ENCODE measurements around the gene CFAP91. TPM values are rescaled to one million over a fixed set of nuclear protein-coding genes. Genes with fewer than 3 reads are reported as not detected.

Gene CFAP91
- total RNA-seq (1 to 10 TPM; 3.7 TPM), polyA plus RNA-seq (1 to 10 TPM in 1 of 2 donors, under 1 TPM in 1; 0.50 to 8.5 TPM)
- long read RNA-seq, donor 1, full-length matches to known transcripts, result 2 of 3 reads
- long read RNA-seq, donor 1, partial matches to known transcripts, result 0 of 3 reads
- long read RNA-seq, donor 1, other reads (novel, unspliced or antisense), result 1 of 3 reads
- long read RNA-seq, donor 2, full-length matches to known transcripts, result 1 of 1 reads
- long read RNA-seq, donor 2, partial matches to known transcripts, result 0 of 1 reads
- long read RNA-seq, donor 2, other reads (novel, unspliced or antisense), result 0 of 1 reads

DNA sequence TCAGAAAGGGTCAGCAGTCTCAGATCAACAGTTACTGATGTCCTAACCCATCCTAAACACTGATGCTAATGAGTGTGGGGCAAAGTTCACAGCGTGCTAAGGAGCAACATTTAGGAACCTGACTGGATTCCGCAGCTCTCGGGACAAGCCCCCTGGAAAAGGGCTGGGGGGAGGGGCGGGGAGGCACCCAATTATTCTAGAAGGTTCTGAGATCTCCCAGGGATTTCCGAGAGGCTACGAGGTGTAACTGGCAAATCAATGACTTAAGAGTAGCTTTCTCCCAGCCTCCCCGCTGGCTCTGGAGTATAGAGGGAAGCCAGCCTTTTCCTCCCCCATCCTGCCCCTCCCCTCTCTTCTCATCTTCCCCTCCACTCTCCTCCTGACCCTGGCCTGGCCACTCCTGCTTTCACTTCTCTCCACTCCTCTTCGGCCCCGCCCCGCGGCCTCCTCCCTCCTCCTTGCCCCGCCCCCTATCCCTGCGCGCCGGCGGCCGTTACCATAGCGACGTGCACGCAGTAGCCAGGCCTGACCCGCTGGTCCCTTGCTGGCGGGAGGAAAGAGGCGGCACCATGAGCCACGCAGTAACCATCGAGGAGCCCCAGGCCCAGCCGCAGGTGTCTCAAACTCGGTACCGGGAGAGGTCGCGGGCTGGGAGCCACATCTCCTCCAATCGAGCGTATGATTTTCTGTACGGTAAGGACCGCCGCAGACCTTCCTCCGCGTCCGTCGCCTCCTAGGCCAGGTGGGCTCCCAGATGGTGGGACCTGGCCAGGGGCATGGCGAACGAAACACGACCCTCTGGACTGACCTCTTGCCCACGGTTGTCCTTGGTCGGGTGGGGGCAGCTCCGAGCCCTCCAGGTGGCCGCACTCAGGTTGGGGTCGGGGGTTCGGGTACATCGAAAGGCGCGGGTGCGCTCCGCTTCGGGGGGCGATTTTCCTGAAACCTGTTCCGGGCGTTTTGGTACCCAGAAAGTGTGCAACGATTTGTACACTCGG lies at the start of gene CFAP91:
TSS of gene CFAP91 (plus strand) at position 493 of the 998 bp plus-strand sequence. CDS start at position 570, 77 bp downstream.
- H3K36me3 ChIP-seq (ENCODE audit: control insufficient read depth in 1 of 2, insufficient read depth in 2 of 2, low read length in 1 of 2), result no peaks in the 10 kb centered on the region
- no peaks in the 10 kb centered on the region for H3K4me1 ChIP-seq (ENCODE audit: control insufficient read depth in 1 of 2, insufficient read depth in 2 of 2, low read length in 2 of 2)
- H3K27ac ChIP-seq (ENCODE audit: low read depth in 1 of 2, low read length in 2 of 2), result no peak within 1 kb of the TSS
- ATAC-seq (ENCODE audit: low FRiP score), result peak; percentile 100
- DNase-seq, result peak; percentile 99
- no peaks in the 10 kb centered on the region for H3K27me3 ChIP-seq (ENCODE audit: control insufficient read depth in 1 of 2, insufficient read depth in 2 of 2, low read length in 1 of 2)
- intact Hi-C loops (cut with DNase I), result no loop called here
- H3K9me3 ChIP-seq (ENCODE audit: control insufficient read depth, low read length), result no peaks in the 10 kb centered on the region
- WGBS, 2 donors, result 3% methylated on average over 50 to 59 of the region's 59 CpGs
- H3K4me3 ChIP-seq (ENCODE audit: low read length in 2 of 2), result peak within 1 kb of the TSS; percentile 34 to 43

DNA sequence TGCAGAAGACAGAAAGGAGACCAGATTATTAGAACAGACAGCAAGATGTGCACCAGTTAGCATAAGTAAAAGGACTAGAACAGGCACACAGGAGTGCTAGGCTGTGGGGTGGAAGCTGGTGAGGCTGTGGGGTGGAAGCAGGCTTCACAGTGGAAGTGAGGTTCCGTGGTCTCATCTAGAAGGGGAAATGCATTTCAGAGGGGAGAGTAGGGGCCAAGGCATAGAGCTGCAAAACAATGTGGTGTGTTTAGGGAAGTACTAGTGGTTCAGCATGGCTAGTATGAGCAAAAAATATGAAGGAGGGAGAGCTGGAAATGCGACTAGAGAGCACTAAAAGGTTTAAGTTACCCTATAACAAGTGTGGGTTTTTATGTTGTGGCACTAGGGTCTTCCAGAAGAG lies 48.9 kb upstream of the CFAP91 start:
- intact Hi-C loops (cut with DNase I), result no loop called here
- Histone ChIP-seq H3K4me3 (ENCODE audit: low read length in 2 of 2) (no peak overlapping the region), H3K4me1 (ENCODE audit: control insufficient read depth in 1 of 2, insufficient read depth in 2 of 2, low read length in 2 of 2) (no peaks in the 10 kb centered on the region), H3K9me3 (ENCODE audit: control insufficient read depth, low read length) (no peaks in the 10 kb centered on the region), H3K27ac (ENCODE audit: low read depth in 1 of 2, low read length in 2 of 2) (no peak overlapping the region), H3K27me3 (ENCODE audit: control insufficient read depth in 1 of 2, insufficient read depth in 2 of 2, low read length in 1 of 2) (no peaks in the 10 kb centered on the region), H3K36me3 (ENCODE audit: control insufficient read depth in 1 of 2, insufficient read depth in 2 of 2, low read length in 1 of 2) (no peaks in the 10 kb centered on the region)
- ATAC-seq (ENCODE audit: low FRiP score) (no peak), DNase-seq (no peak)
- 45 to 47% methylated on average over 2 of the region's 2 CpGs for WGBS, 2 donors

DNA sequence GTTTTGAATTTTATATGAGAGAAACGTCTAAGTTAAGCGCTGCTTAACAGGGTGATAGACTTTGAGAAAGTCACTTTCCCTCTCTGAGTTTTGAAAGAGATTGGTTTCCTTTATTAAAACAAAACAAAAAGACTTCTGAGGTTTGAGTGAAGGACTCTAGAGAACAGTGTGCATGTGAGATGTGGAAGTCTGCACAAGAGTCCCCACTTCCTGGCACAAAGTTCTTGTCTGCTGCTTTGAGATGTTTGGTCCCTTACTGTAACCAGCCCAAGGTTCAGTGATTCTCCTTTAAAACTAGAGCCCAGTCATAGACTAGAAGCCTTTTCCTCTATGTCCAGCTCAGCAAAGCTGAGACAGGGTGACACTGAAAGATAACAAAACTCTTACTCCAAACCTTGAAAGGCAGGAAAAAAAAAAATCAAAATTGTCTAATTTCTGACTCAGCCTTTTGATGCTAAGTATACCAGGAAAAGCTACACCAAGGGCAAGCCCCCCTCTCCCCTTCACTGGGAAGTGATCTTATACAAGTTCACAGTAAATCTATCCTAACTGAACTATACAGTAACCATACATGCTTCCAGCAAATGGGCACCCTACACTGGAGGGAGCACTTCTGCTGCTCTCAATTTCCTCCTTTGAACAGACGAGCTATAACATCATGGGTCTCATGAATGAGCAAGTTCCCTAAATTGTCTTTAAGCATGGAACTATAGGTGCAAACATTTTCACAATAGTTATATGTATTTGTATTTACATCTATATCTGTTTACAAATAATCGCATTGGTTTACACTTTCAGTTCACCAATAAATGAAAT lies 44.7 kb upstream of the CFAP91 start:
- 86 to 87% methylated on average over 4 of the region's 4 CpGs for WGBS, 2 donors
- no peaks in the 10 kb centered on the region for H3K27me3 ChIP-seq (ENCODE audit: control insufficient read depth in 1 of 2, insufficient read depth in 2 of 2, low read length in 1 of 2)
- no peak overlapping the region for H3K4me3 ChIP-seq (ENCODE audit: low read length in 2 of 2)
- ATAC-seq (ENCODE audit: low FRiP score) (no peak), DNase-seq (no peak)
- intact Hi-C loops (cut with DNase I), result no loop called here
- no peak overlapping the region for H3K27ac ChIP-seq (ENCODE audit: low read depth in 1 of 2, low read length in 2 of 2)
- peaks cover 3 to 5% of the 10 kb centered on the region in 2 donors for H3K4me1 ChIP-seq (ENCODE audit: control insufficient read depth in 1 of 2, insufficient read depth in 2 of 2, low read length in 2 of 2)
- H3K36me3 ChIP-seq (ENCODE audit: control insufficient read depth in 1 of 2, insufficient read depth in 2 of 2, low read length in 1 of 2), result no peaks in the 10 kb centered on the region
- H3K9me3 ChIP-seq (ENCODE audit: control insufficient read depth, low read length), result no peaks in the 10 kb centered on the region

DNA sequence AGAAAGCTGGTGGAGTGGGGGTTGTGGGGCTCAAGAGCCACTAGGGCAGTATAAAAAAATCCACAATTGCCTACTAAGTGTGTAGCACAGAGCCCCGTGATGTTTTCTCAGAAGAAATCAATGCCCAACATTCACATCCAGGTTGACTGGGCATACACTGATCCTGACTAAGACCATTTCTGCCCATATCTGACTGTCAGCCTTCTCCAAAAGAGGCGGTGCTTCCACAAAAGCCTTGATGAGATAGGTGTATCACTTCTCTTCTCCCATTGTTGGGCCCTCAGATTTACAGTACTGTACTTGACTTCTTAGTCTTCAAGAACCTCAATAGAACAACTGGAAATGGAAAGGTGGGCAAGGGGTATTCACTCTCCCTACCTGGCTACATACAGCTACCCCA lies 43.8 kb upstream of the CFAP91 start:
- peaks cover 3 to 5% of the 10 kb centered on the region in 2 donors for H3K4me1 ChIP-seq (ENCODE audit: control insufficient read depth in 1 of 2, insufficient read depth in 2 of 2, low read length in 2 of 2)
- intact Hi-C loops (cut with DNase I), result no loop called here
- H3K27ac ChIP-seq (ENCODE audit: low read depth in 1 of 2, low read length in 2 of 2), result no peak overlapping the region
- no peaks in the 10 kb centered on the region for H3K27me3 ChIP-seq (ENCODE audit: control insufficient read depth in 1 of 2, insufficient read depth in 2 of 2, low read length in 1 of 2)
- no peaks in the 10 kb centered on the region for H3K36me3 ChIP-seq (ENCODE audit: control insufficient read depth in 1 of 2, insufficient read depth in 2 of 2, low read length in 1 of 2)
- H3K9me3 ChIP-seq (ENCODE audit: control insufficient read depth, low read length), result no peaks in the 10 kb centered on the region
- no peak overlapping the region for H3K4me3 ChIP-seq (ENCODE audit: low read length in 2 of 2)
- ATAC-seq (ENCODE audit: low FRiP score), result no peak
- DNase-seq, result no peak
- WGBS, 2 donors, result 91 to 97% methylated on average over 2 of the region's 2 CpGs

DNA sequence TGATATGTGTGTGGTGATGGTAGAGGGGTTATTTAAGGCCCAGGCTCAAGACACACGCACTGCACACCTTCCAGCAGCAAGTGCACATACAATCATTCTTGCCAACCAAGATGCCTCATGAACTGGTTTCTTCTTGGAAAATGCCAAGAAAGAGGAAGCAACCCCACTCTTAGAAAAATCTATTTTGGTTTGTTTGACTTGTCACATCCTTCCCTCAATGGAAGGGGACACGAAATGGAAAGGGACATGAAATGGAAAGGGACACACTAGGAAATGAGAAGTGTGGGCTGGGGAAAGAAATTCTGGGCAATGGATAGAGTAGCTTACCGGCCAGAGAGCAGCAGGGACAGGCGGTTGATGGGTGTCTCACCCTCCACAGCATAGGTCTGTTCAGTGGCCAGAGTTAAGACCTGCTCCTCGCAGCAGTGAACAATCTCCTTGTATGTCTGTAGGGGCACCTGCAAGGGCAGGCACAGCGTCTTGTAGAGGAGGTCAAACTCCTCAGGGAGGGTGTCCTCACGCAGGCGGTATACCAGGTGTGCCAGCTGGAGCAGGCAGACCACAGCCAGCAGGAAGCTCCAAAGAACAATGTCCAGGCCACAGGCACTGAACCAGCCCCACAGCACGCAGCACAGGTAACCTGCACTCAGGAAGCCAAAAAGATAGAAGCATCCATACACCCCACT lies 43.1 kb upstream of the CFAP91 start:
- H3K9me3 ChIP-seq (ENCODE audit: control insufficient read depth, low read length), result no peaks in the 10 kb centered on the region
- intact Hi-C loops (cut with DNase I), result no loop called here
- 89% methylated on average over 9 of the region's 9 CpGs for WGBS, 2 donors
- no peaks in the 10 kb centered on the region for H3K27me3 ChIP-seq (ENCODE audit: control insufficient read depth in 1 of 2, insufficient read depth in 2 of 2, low read length in 1 of 2)
- no peaks in the 10 kb centered on the region for H3K36me3 ChIP-seq (ENCODE audit: control insufficient read depth in 1 of 2, insufficient read depth in 2 of 2, low read length in 1 of 2)
- DNase-seq, result no peak
- no peak overlapping the region for H3K4me3 ChIP-seq (ENCODE audit: low read length in 2 of 2)
- H3K27ac ChIP-seq (ENCODE audit: low read depth in 1 of 2, low read length in 2 of 2), result peak overlapping the region in 1 of 2 donors; percentile 55
- ATAC-seq (ENCODE audit: low FRiP score), result no peak
- H3K4me1 ChIP-seq (ENCODE audit: control insufficient read depth in 1 of 2, insufficient read depth in 2 of 2, low read length in 2 of 2), result peaks cover 3 to 5% of the 10 kb centered on the region in 2 donors

DNA sequence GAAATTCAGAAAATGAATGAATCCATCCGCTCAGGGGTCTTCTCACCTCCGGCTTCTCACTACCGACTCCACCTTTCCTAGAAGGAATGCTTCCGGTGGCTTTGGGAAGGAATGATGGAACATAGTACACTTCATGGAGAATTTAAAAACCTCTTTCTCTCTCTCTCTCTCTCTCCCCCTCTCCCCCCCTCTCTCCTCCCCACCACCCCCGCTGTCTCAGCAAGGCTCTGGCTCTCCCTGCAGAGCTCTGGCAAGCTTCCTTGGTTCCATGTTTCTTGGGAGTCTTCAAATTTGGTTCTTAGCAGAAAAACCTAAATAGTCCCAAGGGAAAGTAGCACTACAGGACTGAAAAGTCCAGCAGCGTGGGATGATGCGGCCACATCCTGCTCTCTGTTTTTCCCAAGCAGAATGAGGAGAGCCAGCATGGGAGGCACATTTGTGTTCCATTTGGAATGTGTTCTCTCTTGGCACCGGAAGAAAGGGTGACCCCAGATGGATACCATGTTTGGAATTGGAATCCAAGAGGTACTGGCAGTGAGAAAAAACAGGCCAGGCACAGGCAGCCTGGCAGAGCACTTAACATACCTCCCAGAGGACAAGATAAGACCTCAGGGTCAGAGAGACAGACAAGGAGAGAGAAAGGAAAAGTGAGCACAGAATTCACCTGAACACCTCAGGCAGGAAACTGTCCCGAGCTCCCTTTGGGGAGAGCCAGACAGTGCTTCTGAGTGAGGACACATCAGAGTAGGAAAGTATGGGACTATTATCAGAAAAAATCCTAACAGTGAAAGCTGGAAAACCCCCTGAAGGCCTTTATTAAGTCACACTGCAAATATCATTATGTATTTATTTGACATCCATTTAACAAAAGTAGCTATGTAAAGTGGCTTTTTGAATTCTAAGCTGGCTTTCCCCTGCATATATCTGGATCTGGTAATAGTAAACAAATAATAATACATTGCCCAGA lies 42.1 kb upstream of the CFAP91 start, which contains the start of gene POPDC2:
TSS of gene POPDC2 (minus strand) at position 116 of the 967 bp plus-strand sequence. CDS start 166 bp downstream, outside the sequence.
- peaks cover 3 to 5% of the 10 kb centered on the region in 2 donors for H3K4me1 ChIP-seq (ENCODE audit: control insufficient read depth in 1 of 2, insufficient read depth in 2 of 2, low read length in 2 of 2)
- DNase-seq, result peak; percentile 57 to 74
- peak within 1 kb of the TSS in 1 of 2 donors; percentile 84 for H3K27ac ChIP-seq (ENCODE audit: low read depth in 1 of 2, low read length in 2 of 2)
- no peaks in the 10 kb centered on the region for H3K36me3 ChIP-seq (ENCODE audit: control insufficient read depth in 1 of 2, insufficient read depth in 2 of 2, low read length in 1 of 2)
- 25 to 31% methylated on average over 9 of the region's 9 CpGs for WGBS, 2 donors
- no peak within 1 kb of the TSS for H3K4me3 ChIP-seq (ENCODE audit: low read length in 2 of 2)
- no peaks in the 10 kb centered on the region for H3K27me3 ChIP-seq (ENCODE audit: control insufficient read depth in 1 of 2, insufficient read depth in 2 of 2, low read length in 1 of 2)
- no peaks in the 10 kb centered on the region for H3K9me3 ChIP-seq (ENCODE audit: control insufficient read depth, low read length)
- intact Hi-C loops (cut with DNase I), result no loop called here
- no peak for ATAC-seq (ENCODE audit: low FRiP score)

DNA sequence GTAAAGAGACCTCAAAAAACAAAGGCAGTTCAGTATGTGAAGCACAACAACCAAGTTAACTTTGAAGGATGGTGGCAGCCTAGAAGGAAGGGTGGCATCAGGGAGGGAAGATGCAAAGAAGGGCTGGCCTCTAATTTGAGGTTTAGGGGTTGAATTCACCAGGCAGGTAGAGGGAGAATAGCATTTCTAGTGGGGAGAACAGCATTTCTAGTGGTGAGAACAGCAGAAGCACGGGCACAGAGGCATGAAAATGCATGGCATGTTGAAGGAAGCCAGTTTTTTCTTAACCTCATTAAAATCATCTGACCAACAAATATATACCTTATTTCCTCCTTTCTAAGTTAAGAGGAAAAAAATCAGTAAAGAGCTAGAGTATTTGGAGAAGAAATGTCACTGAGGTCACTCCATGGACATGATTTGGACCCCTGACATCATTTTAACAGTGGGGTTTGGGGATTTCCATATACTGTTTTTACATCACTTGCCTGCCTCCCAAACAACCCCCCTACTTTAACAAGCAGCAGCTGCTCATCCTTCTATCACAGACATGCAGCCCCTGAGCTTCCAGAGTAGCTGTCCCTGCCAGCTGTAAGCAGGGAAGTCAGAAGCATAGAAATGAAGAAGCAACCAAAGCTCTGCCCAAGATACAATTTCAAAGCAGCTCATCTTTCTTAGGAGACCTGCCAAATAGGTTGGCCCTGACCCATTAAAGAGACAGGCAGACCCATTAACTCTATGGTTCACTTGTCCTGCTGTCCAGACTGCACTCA lies 40.0 kb upstream of the CFAP91 start:
- H3K4me3 ChIP-seq (ENCODE audit: low read length in 2 of 2), result no peak overlapping the region
- ATAC-seq (ENCODE audit: low FRiP score) (no peak), DNase-seq (no peak)
- H3K4me1 ChIP-seq (ENCODE audit: control insufficient read depth in 1 of 2, insufficient read depth in 2 of 2, low read length in 2 of 2), result peaks cover 3 to 5% of the 10 kb centered on the region in 2 donors
- intact Hi-C loops (cut with DNase I), result no loop called here
- 33 to 47% methylated on average over 1 of the region's 1 CpG for WGBS, 2 donors
- peak overlapping the region in 1 of 2 donors; percentile 43 for H3K27ac ChIP-seq (ENCODE audit: low read depth in 1 of 2, low read length in 2 of 2)
- no peaks in the 10 kb centered on the region for H3K9me3 ChIP-seq (ENCODE audit: control insufficient read depth, low read length)
- no peaks in the 10 kb centered on the region for H3K27me3 ChIP-seq (ENCODE audit: control insufficient read depth in 1 of 2, insufficient read depth in 2 of 2, low read length in 1 of 2)
- H3K36me3 ChIP-seq (ENCODE audit: control insufficient read depth in 1 of 2, insufficient read depth in 2 of 2, low read length in 1 of 2), result no peaks in the 10 kb centered on the region
